COLO668 (cell line): ENCODE measurements around the gene AURKA.
"Not testable (repeated sequence)": the region's sequence is repeated elsewhere in the genome, so short reads cannot be mapped to it uniquely, and the experiment has no call there.

Source experiments
- DNase-seq: peaks from one replicate; lab custom pipeline; 2025; ENCODE audit not compliant: unreplicated experiment; lab: John Stamatoyannopoulos, UW

AURKA gene

DNA sequence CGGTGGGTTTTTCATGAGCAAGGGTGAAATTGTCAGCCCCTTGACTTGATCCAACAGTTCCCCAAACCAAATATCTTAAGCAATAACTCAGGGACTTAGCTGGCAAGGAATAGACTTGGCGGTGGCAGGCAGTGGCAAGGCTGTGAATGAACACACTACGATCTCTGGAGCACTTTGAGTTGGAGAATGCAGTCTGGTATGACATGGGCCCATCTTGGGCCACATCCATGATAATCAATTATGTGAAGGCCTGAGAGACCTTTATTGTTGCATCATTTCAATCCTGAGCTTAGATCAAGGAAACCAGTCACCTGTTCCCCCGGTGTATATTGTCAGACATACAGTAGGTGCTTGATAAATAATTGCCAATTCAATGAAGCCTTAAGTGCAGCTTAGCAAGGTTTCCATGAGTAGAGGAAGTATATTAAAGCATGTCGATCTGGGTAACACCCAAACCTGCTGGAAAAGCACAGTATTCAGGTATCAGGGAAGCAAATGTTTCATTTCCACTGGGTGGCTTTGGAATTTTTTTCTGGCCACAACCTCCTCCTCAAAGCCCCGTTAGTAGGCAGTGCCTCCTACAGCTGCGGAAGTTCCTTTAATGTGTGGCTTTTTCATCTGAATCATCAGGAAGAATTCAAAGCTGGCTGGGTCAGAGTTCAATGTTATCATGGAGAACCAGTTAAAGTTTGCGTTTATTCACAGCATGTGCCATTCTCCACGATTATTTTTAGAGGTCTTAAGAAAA, 30.2 kb upstream of the AURKA start:
- no peak for DNase-seq

GRCh38 chr20:56420940-56421688, 29.1 kb upstream of the AURKA start:
- no peak for DNase-seq

- DNase-seq: no peak
Measured at GRCh38 chr20:56420028-56420427, 28.0 kb upstream of the AURKA start.

- no peak for DNase-seq
Measured at GRCh38 chr20:56418385-56418861, 26.4 kb upstream of the AURKA start.

GRCh38 chr20:56417911-56418310, 25.9 kb upstream of the AURKA start:
- no peak for DNase-seq

- no peak for DNase-seq
Measured at GRCh38 chr20:56417402-56417801, 25.4 kb upstream of the AURKA start.

DNA sequence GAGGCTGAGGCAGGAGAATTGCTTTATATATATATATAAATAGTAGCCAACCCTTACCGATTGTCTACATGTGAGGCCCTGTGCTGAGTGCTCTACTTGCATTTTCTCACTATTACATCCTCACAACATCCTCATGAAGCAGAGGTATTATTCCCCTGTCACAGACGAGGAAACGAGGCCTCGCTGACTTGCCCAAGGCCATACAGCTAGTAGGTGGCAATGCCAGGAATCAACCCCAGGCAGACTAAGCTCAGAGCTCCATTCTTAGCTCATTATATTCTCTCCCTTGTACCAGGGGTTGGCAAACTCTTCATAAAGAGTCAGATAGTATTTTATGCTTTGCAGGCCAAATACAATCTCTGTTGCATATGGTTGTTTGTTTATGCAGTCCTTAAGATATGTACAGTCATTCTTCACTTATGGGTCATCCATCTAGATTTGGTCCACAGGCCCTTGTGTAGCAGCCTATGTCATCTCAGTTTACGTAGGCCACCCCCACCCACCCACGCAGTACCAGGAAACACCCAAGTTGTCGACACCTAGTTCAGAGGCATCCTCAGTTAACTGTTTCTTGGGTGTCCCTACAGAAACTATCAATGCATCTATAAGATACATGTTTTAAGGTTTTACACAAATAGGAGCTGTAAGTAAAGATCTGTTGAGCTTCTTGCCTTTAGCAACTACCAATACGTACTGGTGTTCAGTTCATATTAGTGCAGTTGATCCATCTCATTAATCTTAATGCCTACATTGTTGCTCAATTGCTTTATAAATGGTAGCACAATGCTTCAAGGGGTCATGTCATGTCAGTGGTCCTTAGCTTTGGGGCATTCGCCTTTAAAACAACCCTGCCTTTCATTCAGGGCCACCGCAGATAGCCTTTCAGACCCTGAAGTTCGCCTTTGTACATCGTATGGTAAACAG, 23.1 kb upstream of the AURKA start:
- no peak for DNase-seq

- DNase-seq: no peak
Measured at GRCh38 chr20:56412949-56413348, 20.9 kb upstream of the AURKA start.

DNA sequence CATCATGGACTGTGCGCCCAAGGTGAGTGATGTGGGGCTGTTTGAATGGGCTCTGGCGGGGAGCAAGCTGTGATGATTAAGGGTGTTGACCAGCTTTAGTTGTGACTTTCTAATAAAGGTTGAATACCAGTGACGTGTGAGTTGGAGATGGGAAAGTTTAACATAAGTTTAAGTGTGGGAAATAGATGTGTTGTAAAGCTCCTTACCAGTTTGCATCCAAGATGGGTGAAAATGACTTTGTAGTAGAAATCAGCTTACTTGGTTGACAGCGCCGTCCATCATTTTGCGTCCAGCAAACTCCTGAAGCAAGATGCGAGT, 20.4 kb upstream of the AURKA start:
- no peak for DNase-seq

- DNase-seq: no peak
Measured at GRCh38 chr20:56411759-56412472, 19.9 kb upstream of the AURKA start, which contains the start of gene CASS4. Gene CASS4, plus strand, starts transcription at chr20:56412260. Its CDS starts 199 bp downstream, at chr20:56412459.

DNA sequence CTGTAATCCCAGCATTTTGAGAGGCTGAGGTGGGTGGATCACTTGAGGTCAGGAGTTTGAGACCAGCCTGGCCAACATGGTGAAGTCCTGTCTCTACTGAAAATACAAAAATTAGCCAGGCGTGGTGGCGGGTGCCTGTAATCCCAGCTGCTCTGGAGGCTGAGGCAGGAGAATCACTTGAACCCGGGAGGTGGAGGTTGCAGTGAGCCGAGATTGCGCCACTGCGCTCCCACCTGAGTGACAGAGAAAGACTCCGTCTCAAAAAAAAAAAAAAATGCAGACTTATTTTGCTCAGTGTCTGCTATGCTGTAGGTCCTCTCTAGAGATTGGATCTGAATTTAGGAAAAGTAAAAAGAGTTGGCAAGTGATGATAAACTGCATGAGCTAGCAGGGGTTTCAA, 19.3 kb upstream of the AURKA start:
- not testable (repeated sequence) for DNase-seq

- DNase-seq: no peak
Measured at GRCh38 chr20:56409956-56410355, 17.9 kb upstream of the AURKA start.

DNA sequence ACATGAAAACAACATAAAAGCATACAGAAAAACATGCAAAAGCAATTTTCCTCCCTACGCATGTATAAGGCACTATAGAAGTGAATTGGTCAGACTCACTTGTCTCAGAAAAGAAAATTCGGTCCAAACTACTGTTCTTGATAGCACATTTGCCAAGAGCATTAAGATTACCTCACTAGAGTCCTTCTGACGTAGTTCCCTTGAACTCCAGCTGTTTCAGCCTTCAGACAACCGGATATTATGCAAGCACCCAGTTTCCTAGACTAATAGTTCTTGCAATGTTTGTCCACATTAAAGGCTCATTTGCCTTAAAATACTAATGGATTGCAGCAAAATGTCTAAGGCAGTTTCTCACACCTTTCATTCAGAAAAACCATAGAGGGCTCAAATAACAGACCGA, 17.5 kb upstream of the AURKA start:
- DNase-seq: no peak

- DNase-seq: no peak
Measured at GRCh38 chr20:56406910-56407309, 14.9 kb upstream of the AURKA start.

- DNase-seq: not testable (repeated sequence)
Measured at GRCh38 chr20:56405356-56405755, 13.3 kb upstream of the AURKA start.

DNA sequence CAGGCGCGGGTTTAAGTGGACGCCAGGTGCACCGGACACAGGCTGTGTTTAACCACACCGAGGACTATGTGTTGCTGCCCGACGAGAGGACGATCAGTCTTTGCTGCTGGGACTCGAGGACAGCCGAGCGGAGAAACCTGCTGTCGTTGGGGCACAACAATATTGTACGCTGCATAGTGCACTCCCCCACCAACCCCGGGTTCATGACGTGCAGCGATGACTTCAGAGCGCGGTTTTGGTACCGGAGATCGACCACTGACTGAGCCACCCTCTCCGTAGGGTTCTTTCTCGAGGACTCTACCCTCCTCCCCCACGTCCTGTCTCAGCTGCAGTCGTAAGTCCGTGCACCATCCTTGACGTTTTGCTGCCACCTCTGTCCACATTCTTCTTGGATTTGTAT, 11.4 kb upstream of the AURKA start:
- DNase-seq: no peak

- peak; percentile 41 for DNase-seq
Measured at GRCh38 chr20:56400001-56400640, 8.1 kb upstream of the AURKA start.

GRCh38 chr20:56395166-56395565, 3.2 kb upstream of the AURKA start:
- no peak for DNase-seq

DNA sequence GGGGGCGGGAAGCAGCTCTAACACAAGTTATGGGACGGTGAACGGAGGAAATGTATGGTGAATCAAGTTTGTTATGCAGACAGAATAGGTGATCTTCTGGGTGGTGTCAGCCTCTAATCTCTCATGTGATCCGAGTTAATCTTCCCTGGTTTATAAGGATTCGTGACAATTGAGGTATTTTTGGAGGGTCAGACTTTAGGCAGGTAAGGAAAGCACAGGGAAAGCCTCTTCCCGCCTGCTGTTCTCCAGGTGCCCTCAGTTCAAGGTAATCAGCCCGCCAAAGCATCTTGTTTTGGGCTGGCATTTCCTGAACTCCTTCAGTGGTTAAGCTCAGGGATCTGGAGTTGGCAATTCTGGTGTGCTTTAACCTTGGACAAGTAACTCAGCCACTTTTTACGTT, 1.6 kb upstream of the AURKA start:
- DNase-seq: no peak

GRCh38 chr20:56392881-56393482, 967 bp upstream of the AURKA start:
- no peak for DNase-seq
